ENCODE results near the gene XPO5. TPM values are rescaled to one million over a fixed set of nuclear protein-coding genes. Genes with fewer than 3 reads are reported as not detected.
"Not testable (repeated sequence)": the region's sequence is repeated elsewhere in the genome, so short reads cannot be mapped to it uniquely, and the experiment has no call there.

The XPO5 gene
- polyA plus RNA-seq, 3 donors = 7.0 to 12.8 (median 9.8) TPM

GRCh38 chr6:43506171-43506570, 69.7 kb downstream of the XPO5 start:
- 75 to 91% (median 78%) methylated on average over 3 of the region's 3 CpGs for WGBS, 3 donors

GRCh38 chr6:43505718-43506117, 70.1 kb downstream of the XPO5 start:
- H3K27ac ChIP-seq (ENCODE audit: low read depth, low read length) = no peak overlapping the region
- 63 to 79% (median 75%) methylated on average over 6 of the region's 6 CpGs for WGBS, 3 donors

More at GRCh38 chr6:43506171-43506570, 69.7 kb downstream of the XPO5 start:
- no peak overlapping the region for H3K27ac ChIP-seq (ENCODE audit: low read depth, low read length)

GRCh38 chr6:43504756-43505593, 70.9 kb downstream of the XPO5 start:
- no peak overlapping the region for H3K27ac ChIP-seq (ENCODE audit: low read depth, low read length)
- whole genome bisulfite sequencing, 3 donors = 93 to 94% (median 94%) methylated on average over 23 to 26 of the region's 26 CpGs

GRCh38 chr6:43503443-43503842, 72.4 kb downstream of the XPO5 start:
- WGBS, 3 donors = 90 to 92% (median 91%) methylated on average over 8 of the region's 8 CpGs
- H3K27ac ChIP-seq (ENCODE audit: low read depth, low read length) = no peak overlapping the region

GRCh38 chr6:43502666-43503065, 73.2 kb downstream of the XPO5 start:
- 75 to 95% (median 80%) methylated on average over 4 of the region's 4 CpGs for WGBS, 3 donors
- no peak overlapping the region for H3K27ac ChIP-seq (ENCODE audit: low read depth, low read length)

- H3K27ac ChIP-seq (ENCODE audit: low read depth, low read length) = no peak overlapping the region
- 92 to 98% (median 93%) methylated on average over 3 of the region's 3 CpGs for WGBS, 3 donors
Measured at GRCh38 chr6:43500921-43501320, 74.9 kb downstream of the XPO5 start.

GRCh38 chr6:43499028-43499815, 76.6 kb downstream of the XPO5 start:
- no peak overlapping the region for H3K27ac ChIP-seq (ENCODE audit: low read depth, low read length)
- WGBS, 3 donors = 76 to 91% (median 83%) methylated on average over 12 of the region's 12 CpGs

GRCh38 chr6:43498291-43498690, 77.5 kb downstream of the XPO5 start:
- 94 to 95% (median 94%) methylated on average over 5 of the region's 5 CpGs for WGBS, 3 donors
- H3K27ac ChIP-seq (ENCODE audit: low read depth, low read length) = not testable (repeated sequence)

GRCh38 chr6:43497689-43498088, 78.1 kb downstream of the XPO5 start:
- WGBS, 3 donors = 88 to 93% (median 92%) methylated on average over 12 of the region's 12 CpGs
- H3K27ac ChIP-seq (ENCODE audit: low read depth, low read length) = no peak overlapping the region

GRCh38 chr6:43497129-43497396, 78.8 kb downstream of the XPO5 start:
- no peak overlapping the region for H3K27ac ChIP-seq (ENCODE audit: low read depth, low read length)
- WGBS, 3 donors = 84 to 94% (median 84%) methylated on average over 6 of the region's 6 CpGs

GRCh38 chr6:43496370-43497128, 79.3 kb downstream of the XPO5 start:
- 59 to 68% (median 64%) methylated on average over 14 to 18 of the region's 18 CpGs for WGBS, 3 donors
- no peak overlapping the region for H3K27ac ChIP-seq (ENCODE audit: low read depth, low read length)

- no peak overlapping the region for H3K27ac ChIP-seq (ENCODE audit: low read depth, low read length)
- 61 to 85% (median 66%) methylated on average over 4 of the region's 4 CpGs for WGBS, 3 donors
Measured at GRCh38 chr6:43495409-43495941, 80.4 kb downstream of the XPO5 start.

GRCh38 chr6:43494766-43495165, 81.1 kb downstream of the XPO5 start:
- 90 to 95% (median 93%) methylated on average over 4 of the region's 4 CpGs for WGBS, 3 donors
- H3K27ac ChIP-seq (ENCODE audit: low read depth, low read length) = no peak overlapping the region

GRCh38 chr6:43494321-43494720, 81.5 kb downstream of the XPO5 start:
- no peak overlapping the region for H3K27ac ChIP-seq (ENCODE audit: low read depth, low read length)
- 93 to 96% (median 94%) methylated on average over 6 of the region's 6 CpGs for WGBS, 3 donors

- H3K27ac ChIP-seq (ENCODE audit: low read depth, low read length) = no peak overlapping the region
- 74 to 93% (median 93%) methylated on average over 7 of the region's 7 CpGs for WGBS, 3 donors
Measured at GRCh38 chr6:43493833-43494232, 82.0 kb downstream of the XPO5 start.

GRCh38 chr6:43493230-43493629, 82.6 kb downstream of the XPO5 start:
- WGBS, 3 donors = 75 to 88% (median 88%) methylated on average over 2 of the region's 2 CpGs

GRCh38 chr6:43492673-43493072, 83.2 kb downstream of the XPO5 start:
- no peak overlapping the region for H3K27ac ChIP-seq (ENCODE audit: low read depth, low read length)
- 69 to 88% (median 76%) methylated on average over 3 of the region's 3 CpGs for WGBS, 3 donors

More at GRCh38 chr6:43493230-43493629, 82.6 kb downstream of the XPO5 start:
- H3K27ac ChIP-seq (ENCODE audit: low read depth, low read length) = no peak overlapping the region

GRCh38 chr6:43491750-43492661, 83.8 kb downstream of the XPO5 start:
- H3K27ac ChIP-seq (ENCODE audit: low read depth, low read length) = no peak overlapping the region
- WGBS, 3 donors = 42 to 54% (median 49%) methylated on average over 10 of the region's 10 CpGs
